ENCODE results near the gene RAD51B. TPM values are rescaled to one million over a fixed set of nuclear protein-coding genes. Genes with fewer than 3 reads are reported as not detected.

The RAD51B gene
- total and polyA plus RNA-seq, 4 experiments from 2014 or later = 22.0 to 35.7 (median 31.4) TPM

- no peaks in the 10 kb centered on the region for H3K9me3 ChIP-seq (ENCODE audit: control insufficient read depth in 1 of 2, low read length in 2 of 2)
- Mint-ChIP-seq H3K36me3 (peaks cover under 1 to 2% of the 10 kb centered on the region in 2 donors), H3K9me3 (no peaks in the 10 kb centered on the region), H3K27me3 (no peaks in the 10 kb centered on the region), H3K4me1 (peaks cover 21 to 42% (median 26%) of the 10 kb centered on the region in 4 donors), H3K27ac (peak overlapping the region in 3 of 7 donors; percentile 1 to 57 (median 15)), H3K4me3 (peak overlapping the region in 1 of 8 donors; percentile 22)
- intact Hi-C loops (cut with micrococcal nuclease) = no loop called here
- H3K4me3 ChIP-seq (ENCODE audit: low read length in 2 of 2) = no peak overlapping the region
- H3K27ac ChIP-seq (ENCODE audit: low read depth, low read length) = no peak overlapping the region
- ChIA-PET POLR2A (ENCODE audit: partially characterized antibody) (interaction anchor here (0.7 to 1.6 kb wide), 4 partner anchors 12 to 321 kb away, joined by 3 to 4 read pairs (median 4); no protein-coding TSS in a partner anchor), CTCF (ENCODE audit: partially characterized antibody) (interaction anchor here (0.6 to 2.0 kb wide), 2 partner anchors 9 to 339 kb away, joined by 3 to 7 read pairs; no protein-coding TSS in a partner anchor)
- H3K36me3 ChIP-seq (ENCODE audit: insufficient read depth, low read length) = no peaks in the 10 kb centered on the region
- H3K27me3 ChIP-seq (ENCODE audit: insufficient read depth, low read length) = no peaks in the 10 kb centered on the region
- no peak for DNase-seq
- H3K4me1 ChIP-seq (ENCODE audit: insufficient read depth, low read length) = peaks cover 10% of the 10 kb centered on the region
Observed at GRCh38 chr14:68308726-68309520, 489.3 kb downstream of the RAD51B start.

- H3K9me3 Mint-ChIP-seq = no peaks in the 10 kb centered on the region
- no peak for DNase-seq
- H3K4me3 ChIP-seq (ENCODE audit: low read length in 2 of 2) = no peak overlapping the region
- CTCF ChIA-PET (ENCODE audit: partially characterized antibody) = no interaction called here
- H3K36me3 Mint-ChIP-seq = peaks cover 2 to 6% of the 10 kb centered on the region in 2 donors
- H3K36me3 ChIP-seq (ENCODE audit: insufficient read depth, low read length) = no peaks in the 10 kb centered on the region
- no peaks in the 10 kb centered on the region for H3K27me3 ChIP-seq (ENCODE audit: insufficient read depth, low read length)
- H3K27ac ChIP-seq (ENCODE audit: low read depth, low read length) = no peak overlapping the region
- H3K4me3 Mint-ChIP-seq = no peak overlapping the region
- no peaks in the 10 kb centered on the region for H3K9me3 ChIP-seq (ENCODE audit: control insufficient read depth in 1 of 2, low read length in 2 of 2)
- intact Hi-C loops (cut with micrococcal nuclease) = no loop called here
- POLR2A ChIA-PET (ENCODE audit: partially characterized antibody) = no interaction called here
- no peaks in the 10 kb centered on the region for H3K27me3 Mint-ChIP-seq
- H3K4me1 Mint-ChIP-seq = peaks cover 22 to 42% (median 26%) of the 10 kb centered on the region in 4 donors
- peaks cover 10% of the 10 kb centered on the region for H3K4me1 ChIP-seq (ENCODE audit: insufficient read depth, low read length)
- H3K27ac Mint-ChIP-seq = peak overlapping the region in 1 of 7 donors; percentile 74
Observed at GRCh38 chr14:68309616-68310015, 490.0 kb downstream of the RAD51B start.

DNA sequence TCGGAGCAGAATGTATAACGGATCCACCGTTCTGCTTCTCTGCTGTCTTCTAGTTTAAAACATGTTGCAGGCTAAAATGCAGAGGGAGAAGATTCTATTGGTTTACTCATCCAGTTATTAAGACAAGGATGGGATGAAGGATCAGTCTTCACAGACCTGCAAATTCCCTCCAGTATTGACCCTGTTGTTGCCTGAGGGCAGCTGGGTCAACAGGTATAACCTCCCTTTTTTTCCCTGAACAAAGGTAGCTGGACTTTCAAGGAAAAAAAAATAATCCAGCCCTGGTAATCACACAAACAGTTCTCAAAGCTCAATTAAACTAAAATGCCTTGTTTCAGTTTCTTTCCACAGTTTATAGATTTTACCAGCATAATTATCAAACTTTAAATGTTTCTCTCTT is 492.7 kb downstream of the RAD51B start:
- DNase-seq = no peak
- Histone ChIP-seq H3K4me3 (ENCODE audit: low read length in 2 of 2) (no peak overlapping the region), H3K27me3 (ENCODE audit: insufficient read depth, low read length) (no peaks in the 10 kb centered on the region), H3K4me1 (ENCODE audit: insufficient read depth, low read length) (peaks cover 10% of the 10 kb centered on the region), H3K27ac (ENCODE audit: low read depth, low read length) (no peak overlapping the region), H3K36me3 (ENCODE audit: insufficient read depth, low read length) (no peaks in the 10 kb centered on the region), H3K9me3 (ENCODE audit: control insufficient read depth in 1 of 2, low read length in 2 of 2) (no peaks in the 10 kb centered on the region)
- POLR2A ChIA-PET (ENCODE audit: partially characterized antibody) = no interaction called here
- peaks cover 14 to 38% (median 19%) of the 10 kb centered on the region in 4 donors for H3K4me1 Mint-ChIP-seq
- no peaks in the 10 kb centered on the region for H3K27me3 Mint-ChIP-seq
- CTCF ChIA-PET (ENCODE audit: partially characterized antibody) = interaction anchor here (1.4 kb wide), 1 partner anchor 20 kb away, joined by 6 read pairs; no protein-coding TSS in a partner anchor
- peak overlapping the region in 4 of 7 donors; percentile 0 to 49 (median 18) for H3K27ac Mint-ChIP-seq
- H3K4me3 Mint-ChIP-seq = no peak overlapping the region
- intact Hi-C loops (cut with micrococcal nuclease) = no loop called here
- no peaks in the 10 kb centered on the region for H3K9me3 Mint-ChIP-seq
- peaks cover 4 to 11% of the 10 kb centered on the region in 2 donors for H3K36me3 Mint-ChIP-seq

GRCh38 chr14:68312884-68313610 is 493.5 kb downstream of the RAD51B start:
- H3K4me3 Mint-ChIP-seq = no peak overlapping the region
- H3K9me3 Mint-ChIP-seq = no peaks in the 10 kb centered on the region
- Histone ChIP-seq H3K4me1 (ENCODE audit: insufficient read depth, low read length) (peaks cover 10% of the 10 kb centered on the region), H3K27me3 (ENCODE audit: insufficient read depth, low read length) (no peaks in the 10 kb centered on the region), H3K4me3 (ENCODE audit: low read length in 2 of 2) (no peak overlapping the region), H3K36me3 (ENCODE audit: insufficient read depth, low read length) (no peaks in the 10 kb centered on the region), H3K9me3 (ENCODE audit: control insufficient read depth in 1 of 2, low read length in 2 of 2) (no peaks in the 10 kb centered on the region), H3K27ac (ENCODE audit: low read depth, low read length) (no peak overlapping the region)
- H3K4me1 Mint-ChIP-seq = peaks cover 14 to 38% (median 19%) of the 10 kb centered on the region in 4 donors
- H3K27ac Mint-ChIP-seq = peak overlapping the region in 5 of 7 donors; percentile 0 to 75 (median 61)
- no peaks in the 10 kb centered on the region for H3K27me3 Mint-ChIP-seq
- H3K36me3 Mint-ChIP-seq = peaks cover 4 to 11% of the 10 kb centered on the region in 2 donors
- intact Hi-C loops (cut with micrococcal nuclease) = no loop called here
- CTCF ChIA-PET (ENCODE audit: partially characterized antibody) = interaction anchor here (1.4 kb wide), 1 partner anchor 20 kb away, joined by 6 read pairs; no protein-coding TSS in a partner anchor
- DNase-seq = no peak
- POLR2A ChIA-PET (ENCODE audit: partially characterized antibody) = interaction anchor here (1.0 to 1.2 kb wide), 2 partner anchors 16 to 55 kb away, joined by 3 to 4 read pairs; no protein-coding TSS in a partner anchor

- no peak overlapping the region for H3K4me3 ChIP-seq (ENCODE audit: low read length in 2 of 2)
- DNase-seq = no peak
- peaks cover 10 to 35% (median 17%) of the 10 kb centered on the region in 4 donors for H3K4me1 Mint-ChIP-seq
- intact Hi-C loops (cut with micrococcal nuclease) = no loop called here
- no peak overlapping the region for H3K4me3 Mint-ChIP-seq
- H3K4me1 ChIP-seq (ENCODE audit: insufficient read depth, low read length) = peaks cover 10% of the 10 kb centered on the region
- H3K27ac Mint-ChIP-seq = no peak overlapping the region
- H3K27ac ChIP-seq (ENCODE audit: low read depth, low read length) = no peak overlapping the region
- POLR2A ChIA-PET (ENCODE audit: partially characterized antibody) = interaction anchor here (1.0 kb wide), 1 partner anchor 30 kb away, joined by 3 read pairs; no protein-coding TSS in a partner anchor
- CTCF ChIA-PET (ENCODE audit: partially characterized antibody) = no interaction called here
- peaks cover 4 to 11% of the 10 kb centered on the region in 2 donors for H3K36me3 Mint-ChIP-seq
- H3K9me3 Mint-ChIP-seq = no peaks in the 10 kb centered on the region
- H3K27me3 Mint-ChIP-seq = no peaks in the 10 kb centered on the region
- no peaks in the 10 kb centered on the region for H3K36me3 ChIP-seq (ENCODE audit: insufficient read depth, low read length)
- H3K27me3 ChIP-seq (ENCODE audit: insufficient read depth, low read length) = no peaks in the 10 kb centered on the region
- H3K9me3 ChIP-seq (ENCODE audit: control insufficient read depth in 1 of 2, low read length in 2 of 2) = no peaks in the 10 kb centered on the region
Observed at GRCh38 chr14:68314642-68315041, 495.1 kb downstream of the RAD51B start.

- Mint-ChIP-seq H3K27me3 (no peaks in the 10 kb centered on the region), H3K36me3 (peaks cover 4 to 11% of the 10 kb centered on the region in 2 donors), H3K27ac (no peak overlapping the region), H3K4me3 (no peak overlapping the region), H3K4me1 (peaks cover 10 to 32% (median 16%) of the 10 kb centered on the region in 4 donors), H3K9me3 (no peaks in the 10 kb centered on the region)
- Histone ChIP-seq H3K9me3 (ENCODE audit: control insufficient read depth in 1 of 2, low read length in 2 of 2) (no peaks in the 10 kb centered on the region), H3K4me1 (ENCODE audit: insufficient read depth, low read length) (peaks cover 10% of the 10 kb centered on the region), H3K27me3 (ENCODE audit: insufficient read depth, low read length) (no peaks in the 10 kb centered on the region), H3K4me3 (ENCODE audit: low read length in 2 of 2) (no peak overlapping the region), H3K27ac (ENCODE audit: low read depth, low read length) (no peak overlapping the region), H3K36me3 (ENCODE audit: insufficient read depth, low read length) (no peaks in the 10 kb centered on the region)
- POLR2A ChIA-PET (ENCODE audit: partially characterized antibody) = no interaction called here
- no peak for DNase-seq
- intact Hi-C loops (cut with micrococcal nuclease) = no loop called here
- CTCF ChIA-PET (ENCODE audit: partially characterized antibody) = no interaction called here
Observed at GRCh38 chr14:68315081-68315480, 495.5 kb downstream of the RAD51B start.

Measured in CD4-positive, alpha-beta memory T cell (primary cell).